Liver (tissue), 3 donors: ENCODE measurements around the gene FAM184B.

Source experiments
- ATF3 ChIP-seq: IDR thresholded peaks from 2 replicates; pipeline ENCODE4 v1.6.1; 2016; ENCODE audit warnings: antibody characterized with exemption
- CTCF ChIP-seq: fragments of 150-350 bp; IDR thresholded peaks from 2 replicates; pipeline ENCODE4 v1.5.1; 2017; ENCODE audit warnings: improper control_type of control experiment, low read depth, low read length; ENCODE audit not compliant: missing input control
- HNF4A ChIP-seq, 2 donors: conservative IDR thresholded peaks; 2 replicates each; pipeline ENCODE4 v1.6.1; 2016; ENCODE audit warnings: antibody characterized with exemption in 2 of 2, mild to moderate bottlenecking in 2 of 2
- JUND ChIP-seq, 2 donors: IDR thresholded peaks; 2 replicates each; pipeline ENCODE4 v1.6.1; 2016; ENCODE audit warnings: antibody characterized with exemption in 2 of 2
- REST ChIP-seq: IDR thresholded peaks from 2 replicates; pipeline ENCODE4 v1.6.1; 2016; ENCODE audit warnings: antibody characterized with exemption, mild to moderate bottlenecking
- YY1 ChIP-seq: IDR thresholded peaks from 2 replicates; pipeline ENCODE4 v1.6.1; 2016; ENCODE audit warnings: antibody characterized with exemption, mild to moderate bottlenecking
- ZBTB33 ChIP-seq: IDR thresholded peaks from 2 replicates; pipeline ENCODE4 v1.6.1; 2016; ENCODE audit warnings: antibody characterized with exemption
- donor health status: healthy.
- donor health status: healthy.

GRCh38 chr4:17811078-17811603, 29.7 kb upstream of the FAM184B start:
- no peak for TF ChIP-seq CTCF
- TF ChIP-seq REST: no peak
- TF ChIP-seq ATF3: no peak
- no peak for TF ChIP-seq ZBTB33
- no peak for TF ChIP-seq JUND (IDR thresholded peaks at IDR 0.05)
- no peak for TF ChIP-seq YY1
- no peak for TF ChIP-seq HNF4A (conservative IDR thresholded peaks at IDR 0.05)
